Small intestine (tissue), 7 donors: ENCODE measurements around the gene LIMA1. TPM values are rescaled to one million over a fixed set of nuclear protein-coding genes. Genes with fewer than 3 reads are reported as not detected.

ENCODE experiments used
- DNase-seq, 2 donors: peaks; one replicate each; pipeline versions ENCODE4 v3.0.0 to v3.0.0-alpha.2; 2013
- FAIRE-seq: peaks from 2 replicates; lab custom pipeline; 2012; peaks lifted over from hg19 to GRCh38; lab: Jason Lieb, UNC
- H3K27ac ChIP-seq, 3 donors: one replicate each; pipeline ENCODE4 v1.5.1; 2013; ENCODE audit warnings: low read length in 2 of 3, mild to moderate bottlenecking in 2 of 3, control low read depth in 1 of 3, inconsistent platforms in 1 of 3, low read depth in 1 of 3, moderate library complexity in 1 of 3
- H3K27me3 ChIP-seq, 3 donors: one replicate each; pipeline ENCODE4 v1.6.1; 2013; ENCODE audit warnings: low read length in 3 of 3, inconsistent platforms in 1 of 3; ENCODE audit not compliant: control insufficient read depth in 3 of 3, insufficient read depth in 3 of 3
- H3K36me3 ChIP-seq, 3 donors: one replicate each; pipeline ENCODE4 v1.6.1; 2013; ENCODE audit warnings: low read length in 3 of 3, inconsistent platforms in 1 of 3, low read depth in 1 of 3, mild to moderate bottlenecking in 1 of 3, moderate library complexity in 1 of 3; ENCODE audit not compliant: control insufficient read depth in 3 of 3, insufficient read depth in 2 of 3
- H3K4me1 ChIP-seq, 3 donors: one replicate each; pipeline ENCODE4 v1.6.1; 2013; ENCODE audit warnings: low read length in 2 of 3, inconsistent platforms in 1 of 3, low read depth in 1 of 3, mild to moderate bottlenecking in 1 of 3, moderate library complexity in 1 of 3; ENCODE audit not compliant: control insufficient read depth in 3 of 3, insufficient read depth in 2 of 3
- H3K4me3 ChIP-seq, 3 donors: one replicate each; pipeline ENCODE4 v1.5.1; 2013; ENCODE audit warnings: low read length in 3 of 3, control low read depth in 1 of 3, inconsistent platforms in 1 of 3, low read depth in 1 of 3, mild to moderate bottlenecking in 1 of 3, moderate library complexity in 1 of 3
- H3K9me3 ChIP-seq, 2 donors: one replicate each; pipeline ENCODE4 v1.6.1; 2013; ENCODE audit warnings: low read depth in 1 of 2, low read length in 1 of 2; ENCODE audit not compliant: control insufficient read depth in 2 of 2, insufficient read depth in 1 of 2
- WGBS, 3 donors: extraction: QIAGEN DNeasy Blood & Tissue Kit; methylation state at CpG; one replicate each; pipeline ENCODE4 v1.1.7; 2013; 5-methylcytosine and 5-hydroxymethylcytosine counted together
- polyA plus RNA-seq, 4 donors: library from polyadenylated mRNA; stranded (reverse) in 3 of 4; unstranded in 1 of 4; fragments of 200-250 nt in 3 of 4; fragments of 120-200 nt in 1 of 4; gene quantifications; one replicate each; pipeline versions ENCODE4 v1.2.1 to v1.2.3, GENCODE V29; 2013
- donor health status: healthy with polysubstance abuse.
- donor health status: control.
- donor health status: control.
- donor health status: Bipolar disorder and iron deficiency.
- donor health status: healthy.

The LIMA1 gene
- polyA plus RNA-seq, 4 donors = 89.7 to 219 (median 114) TPM

GRCh38 chr12:50241178-50241577 is 42.1 kb downstream of the LIMA1 start:
- DNase-seq (peak; percentile 81 to 87), FAIRE-seq (no peak)
- WGBS, 3 donors = 22 to 51% (median 37%) methylated on average over 1 of the region's 1 CpG
- H3K4me1 ChIP-seq = peaks cover 8 to 46% (median 20%) of the 10 kb centered on the region in 3 donors
- H3K27me3 ChIP-seq = no peaks in the 10 kb centered on the region
- peak overlapping the region; percentile 58 to 80 (median 77) for H3K27ac ChIP-seq
- no peak overlapping the region for H3K4me3 ChIP-seq
- H3K36me3 ChIP-seq = peaks cover 0 to 55% (median 5%) of the 10 kb centered on the region in 3 donors
- H3K9me3 ChIP-seq = no peaks in the 10 kb centered on the region

- no peak for FAIRE-seq
- Histone ChIP-seq H3K36me3 (peaks cover 0 to 58% (median 5%) of the 10 kb centered on the region in 3 donors), H3K27me3 (no peaks in the 10 kb centered on the region), H3K27ac (peak overlapping the region; percentile 63 to 83 (median 77)), H3K4me3 (no peak overlapping the region), H3K4me1 (peaks cover 8 to 45% (median 20%) of the 10 kb centered on the region in 3 donors), H3K9me3 (no peaks in the 10 kb centered on the region)
- DNase-seq = no peak
- 15 to 46% (median 25%) methylated on average over 1 of the region's 1 CpG for WGBS, 3 donors
Measured at GRCh38 chr12:50240792-50241114, 42.6 kb downstream of the LIMA1 start.

- peaks cover 0 to 56% (median 5%) of the 10 kb centered on the region in 3 donors for H3K36me3 ChIP-seq
- DNase-seq (no peak), FAIRE-seq (no peak)
- H3K27ac ChIP-seq = peak overlapping the region; percentile 63 to 83 (median 77)
- H3K4me3 ChIP-seq = no peak overlapping the region
- H3K4me1 ChIP-seq = peaks cover 8 to 45% (median 18%) of the 10 kb centered on the region in 3 donors
- H3K9me3 ChIP-seq = no peaks in the 10 kb centered on the region
- H3K27me3 ChIP-seq = no peaks in the 10 kb centered on the region
- WGBS, 3 donors = 60 to 70% (median 64%) methylated on average over 7 of the region's 7 CpGs
Measured at GRCh38 chr12:50240096-50240791, 43.1 kb downstream of the LIMA1 start.

GRCh38 chr12:50239355-50239891 is 43.9 kb downstream of the LIMA1 start:
- peaks cover 7 to 49% (median 18%) of the 10 kb centered on the region in 3 donors for H3K4me1 ChIP-seq
- 83% methylated on average over 10 of the region's 10 CpGs for WGBS, 3 donors
- DNase-seq = no peak

GRCh38 chr12:50234347-50234746 is 49.0 kb downstream of the LIMA1 start:
- H3K27ac ChIP-seq = no peak overlapping the region
- DNase-seq (peak; percentile 39 to 82), FAIRE-seq (no peak)
- H3K4me1 ChIP-seq = peaks cover 0 to 7% (median 0%) of the 10 kb centered on the region in 3 donors
- H3K36me3 ChIP-seq = peaks cover 0 to 69% (median 14%) of the 10 kb centered on the region in 3 donors
- no peak overlapping the region for H3K4me3 ChIP-seq
- no peaks in the 10 kb centered on the region for H3K9me3 ChIP-seq
- 58 to 72% (median 64%) methylated on average over 3 of the region's 3 CpGs for WGBS, 3 donors
- no peaks in the 10 kb centered on the region for H3K27me3 ChIP-seq

More at GRCh38 chr12:50239355-50239891, 43.9 kb downstream of the LIMA1 start:
- Histone ChIP-seq H3K4me3 (no peak overlapping the region), H3K27me3 (no peaks in the 10 kb centered on the region), H3K9me3 (no peaks in the 10 kb centered on the region), H3K36me3 (peaks cover 0 to 56% (median 2%) of the 10 kb centered on the region in 3 donors), H3K27ac (peak overlapping the region in 2 of 3 donors; percentile 1 to 51)
- no peak for FAIRE-seq

GRCh38 chr12:50232771-50233209 is 50.5 kb downstream of the LIMA1 start:
- Histone ChIP-seq H3K27me3 (no peaks in the 10 kb centered on the region), H3K27ac (no peak overlapping the region), H3K9me3 (no peaks in the 10 kb centered on the region), H3K36me3 (peaks cover 0 to 68% (median 18%) of the 10 kb centered on the region in 3 donors), H3K4me1 (peaks cover 0 to 3% (median 0%) of the 10 kb centered on the region in 3 donors), H3K4me3 (no peak overlapping the region)
- DNase-seq = no peak
- no peak for FAIRE-seq
- 74 to 82% (median 79%) methylated on average over 9 of the region's 9 CpGs for WGBS, 3 donors

- H3K4me1 ChIP-seq = peaks cover 0 to 3% (median 0%) of the 10 kb centered on the region in 3 donors
- H3K36me3 ChIP-seq = peaks cover 0 to 71% (median 17%) of the 10 kb centered on the region in 3 donors
- no peaks in the 10 kb centered on the region for H3K9me3 ChIP-seq
- no peak for DNase-seq
- FAIRE-seq = no peak
- 75 to 87% (median 84%) methylated on average over 4 of the region's 4 CpGs for WGBS, 3 donors
- no peaks in the 10 kb centered on the region for H3K27me3 ChIP-seq
- no peak overlapping the region for H3K4me3 ChIP-seq
- H3K27ac ChIP-seq = no peak overlapping the region
Measured at GRCh38 chr12:50232206-50232605, 51.1 kb downstream of the LIMA1 start.

GRCh38 chr12:50231346-50231745 is 52.0 kb downstream of the LIMA1 start:
- H3K27me3 ChIP-seq = no peaks in the 10 kb centered on the region
- no peaks in the 10 kb centered on the region for H3K9me3 ChIP-seq
- no peak for FAIRE-seq
- no peak overlapping the region for H3K27ac ChIP-seq
- H3K4me1 ChIP-seq = peaks cover 0 to 3% (median 0%) of the 10 kb centered on the region in 3 donors
- no peak overlapping the region for H3K4me3 ChIP-seq
- peaks cover 0 to 66% (median 16%) of the 10 kb centered on the region in 3 donors for H3K36me3 ChIP-seq
- DNase-seq = no peak
